Upper lobe of left lung (tissue), 4 donors: ENCODE data around the gene GPD1L.

ENCODE experiments used
- CTCF ChIP-seq, 6 experiments: fragments of 450-650 bp in 4 of 6; fragments of 200-600 bp in 2 of 6; sonication (generic) in 2 of 6; IDR thresholded peaks; one replicate each; pipeline ENCODE4 v1.5.1; 2016 to 2019; ENCODE audit warnings: antibody characterized with exemption in 6 of 6
- POLR2AphosphoS5 ChIP-seq, 2 donors: sonication (generic); formaldehyde crosslinking; IDR thresholded peaks; one replicate each; pipeline ENCODE4 v1.5.1; 2017; ENCODE audit warnings: antibody characterized with exemption in 2 of 2

- no peak for TF ChIP-seq CTCF (IDR thresholded peaks at IDR 0.05)
- TF ChIP-seq POLR2AphosphoS5 (IDR thresholded peaks at IDR 0.05) = no peak
Observed at GRCh38 chr3:32208447-32208846, 102.0 kb downstream of the GPD1L start.
